CD4-positive, alpha-beta T cell (primary cell): ENCODE measurements around the gene PHRF1. TPM values are rescaled to one million over a fixed set of nuclear protein-coding genes. Genes with fewer than 3 reads are reported as not detected.

Source experiments
- ATAC-seq: fragments of 200-7000 bp; cut with Tn5 transposase; one replicate; pipeline ENCODE4 v1.10.0; 2022; ENCODE audit warnings: mild to moderate bottlenecking; ENCODE audit not compliant: poor library complexity
- CTCF ChIA-PET: fragments of 350-600 bp; sonication (Branson Sonifier 250); formaldehyde crosslinking; loops from one replicate; lab custom pipeline; 2021; ENCODE audit warnings: antibody characterized with exemption, inconsistent platforms; lab: Charles Lee
- POLR2A ChIA-PET: fragments of 350-600 bp; sonication (Branson Sonifier 250); formaldehyde crosslinking; loops from one replicate; lab custom pipeline; 2021; ENCODE audit warnings: antibody characterized with exemption, inconsistent platforms; lab: Charles Lee
- DNase-seq, 14 experiments: peaks; one replicate each; pipeline ENCODE4 v3.0.0-alpha.2; 2013 to 2020; ENCODE audit warnings: mixed read lengths in 2 of 14
- H3K27ac ChIP-seq, 2 donors: one replicate each; pipeline versions ENCODE4 v1.5.1 to v1.7.0; 2013; ENCODE audit warnings: low read length in 2 of 2, low read depth in 1 of 2, mild to moderate bottlenecking in 1 of 2
- H3K27me3 ChIP-seq, 2 experiments: 1 replicate in 1 of 2; 2 replicates in 1 of 2; pipeline versions ENCODE4 v1.6.1 to v1.7.0; 2013; ENCODE audit warnings: low read length in 2 of 2, control low read depth in 1 of 2, mild to moderate bottlenecking in 1 of 2, moderate library complexity in 1 of 2; ENCODE audit not compliant: insufficient read depth in 2 of 2, control insufficient read depth in 1 of 2
- H3K36me3 ChIP-seq: one replicate; pipeline ENCODE4 v1.6.1; 2013; ENCODE audit warnings: low read length, control low read depth; ENCODE audit not compliant: insufficient read depth
- H3K4me1 ChIP-seq: one replicate; pipeline ENCODE4 v1.6.1; 2013; ENCODE audit warnings: low read length, control low read depth; ENCODE audit not compliant: insufficient read depth
- H3K4me3 ChIP-seq: one replicate; pipeline ENCODE4 v1.5.1; 2013; ENCODE audit warnings: mild to moderate bottlenecking, low read length, moderate library complexity
- H3K9me3 ChIP-seq, 2 experiments: 1 replicate in 1 of 2; 2 replicates in 1 of 2; pipeline versions ENCODE4 v1.6.1 to v1.7.0; 2013; ENCODE audit warnings: low read length in 2 of 2, mild to moderate bottlenecking in 2 of 2, control low read depth in 1 of 2, moderate library complexity in 1 of 2; ENCODE audit not compliant: control insufficient read depth in 1 of 2, insufficient read depth in 1 of 2
- H3K27ac Mint-ChIP-seq: one replicate; pipeline ENCODE4 v1.8.0; 2020; ENCODE audit warnings: mixed read lengths
- H3K27me3 Mint-ChIP-seq: one replicate; pipeline ENCODE4 v1.8.0; 2021; ENCODE audit warnings: mixed read lengths
- H3K36me3 Mint-ChIP-seq: one replicate; pipeline ENCODE4 v1.8.0; 2021; ENCODE audit warnings: low read depth, mixed read lengths
- H3K4me1 Mint-ChIP-seq: one replicate; pipeline ENCODE4 v1.8.0; 2021; ENCODE audit warnings: low read depth, mixed read lengths
- H3K4me3 Mint-ChIP-seq: one replicate; pipeline ENCODE4 v1.8.0; 2020; ENCODE audit warnings: mild to moderate bottlenecking, mixed read lengths
- H3K9me3 Mint-ChIP-seq: one replicate; pipeline ENCODE4 v1.8.0; 2020; ENCODE audit warnings: mixed read lengths
- intact Hi-C, 2 experiments: fragments of 100-400 bp; cut with DNase I in 1 of 2; cut with micrococcal nuclease in 1 of 2; formaldehyde crosslinking; loops; one replicate each; pipeline versions ENCODE4 v1.15.1 to v1.9.0; 2023 to 2025; cut with DNase I, micrococcal nuclease
- total RNA-seq, 174 experiments: library from RNA in 2 of 174; stranded (reverse) in 2 of 174; gene quantifications; one replicate each; pipeline ENCODE4 v1.2.3 and lab custom pipeline; 2021 to 2026
- TF ChIP-seq, protein P1 (sequence below): fragments of 200-600 bp; IDR thresholded peaks from one replicate; pipeline ENCODE4 v1.8.0; 2022; ENCODE audit warnings: antibody characterized with exemption, mild to moderate bottlenecking

PHRF1 gene
- total RNA-seq, 2 experiments from 2014 or later: 37.1 to 37.6 TPM

DNA sequence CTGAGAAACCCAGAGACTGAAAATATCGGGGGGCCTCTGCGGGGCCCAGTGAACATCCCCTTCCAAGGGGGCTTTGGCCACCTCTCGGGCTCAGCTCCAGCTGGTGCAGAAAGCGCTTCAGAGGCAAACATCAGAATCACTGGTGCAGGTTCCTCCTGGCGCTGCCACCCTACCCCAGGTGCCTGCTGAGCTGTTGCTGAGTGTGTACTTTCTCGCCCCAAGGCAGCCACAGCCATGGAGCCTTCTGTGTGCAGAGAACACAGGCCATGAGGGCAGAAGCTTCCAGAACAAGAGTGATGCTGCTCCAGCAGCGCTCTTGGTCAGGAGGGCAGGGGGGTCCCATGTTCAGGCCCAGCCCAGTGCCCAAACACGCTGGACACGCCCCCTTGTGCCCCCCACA, 67.1 kb downstream of the PHRF1 start:
- H3K36me3 Mint-ChIP-seq: peaks cover 5% of the 10 kb centered on the region
- DNase-seq (no peak), ATAC-seq (peak; percentile 29)
- ChIA-PET POLR2A (no interaction called here), CTCF (no interaction called here)
- peaks cover 0 to 8% of the 10 kb centered on the region in 2 experiments for H3K9me3 ChIP-seq
- H3K27me3 ChIP-seq: peaks cover 9 to 13% of the 10 kb centered on the region in 2 experiments
- H3K9me3 Mint-ChIP-seq: no peaks in the 10 kb centered on the region
- TF ChIP-seq, protein P1, sequence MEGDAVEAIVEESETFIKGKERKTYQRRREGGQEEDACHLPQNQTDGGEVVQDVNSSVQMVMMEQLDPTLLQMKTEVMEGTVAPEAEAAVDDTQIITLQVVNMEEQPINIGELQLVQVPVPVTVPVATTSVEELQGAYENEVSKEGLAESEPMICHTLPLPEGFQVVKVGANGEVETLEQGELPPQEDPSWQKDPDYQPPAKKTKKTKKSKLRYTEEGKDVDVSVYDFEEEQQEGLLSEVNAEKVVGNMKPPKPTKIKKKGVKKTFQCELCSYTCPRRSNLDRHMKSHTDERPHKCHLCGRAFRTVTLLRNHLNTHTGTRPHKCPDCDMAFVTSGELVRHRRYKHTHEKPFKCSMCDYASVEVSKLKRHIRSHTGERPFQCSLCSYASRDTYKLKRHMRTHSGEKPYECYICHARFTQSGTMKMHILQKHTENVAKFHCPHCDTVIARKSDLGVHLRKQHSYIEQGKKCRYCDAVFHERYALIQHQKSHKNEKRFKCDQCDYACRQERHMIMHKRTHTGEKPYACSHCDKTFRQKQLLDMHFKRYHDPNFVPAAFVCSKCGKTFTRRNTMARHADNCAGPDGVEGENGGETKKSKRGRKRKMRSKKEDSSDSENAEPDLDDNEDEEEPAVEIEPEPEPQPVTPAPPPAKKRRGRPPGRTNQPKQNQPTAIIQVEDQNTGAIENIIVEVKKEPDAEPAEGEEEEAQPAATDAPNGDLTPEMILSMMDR: no peak
- H3K27me3 Mint-ChIP-seq: peaks cover 12% of the 10 kb centered on the region
- peaks cover 7% of the 10 kb centered on the region for H3K4me1 Mint-ChIP-seq
- intact Hi-C loops: no loop called here
- no peak overlapping the region for H3K27ac ChIP-seq
- peaks cover 14% of the 10 kb centered on the region for H3K36me3 ChIP-seq
- H3K4me1 ChIP-seq: peaks cover 20% of the 10 kb centered on the region
- no peak overlapping the region for H3K4me3 ChIP-seq
- H3K27ac Mint-ChIP-seq: no peak overlapping the region
- H3K4me3 Mint-ChIP-seq: no peak overlapping the region

DNA sequence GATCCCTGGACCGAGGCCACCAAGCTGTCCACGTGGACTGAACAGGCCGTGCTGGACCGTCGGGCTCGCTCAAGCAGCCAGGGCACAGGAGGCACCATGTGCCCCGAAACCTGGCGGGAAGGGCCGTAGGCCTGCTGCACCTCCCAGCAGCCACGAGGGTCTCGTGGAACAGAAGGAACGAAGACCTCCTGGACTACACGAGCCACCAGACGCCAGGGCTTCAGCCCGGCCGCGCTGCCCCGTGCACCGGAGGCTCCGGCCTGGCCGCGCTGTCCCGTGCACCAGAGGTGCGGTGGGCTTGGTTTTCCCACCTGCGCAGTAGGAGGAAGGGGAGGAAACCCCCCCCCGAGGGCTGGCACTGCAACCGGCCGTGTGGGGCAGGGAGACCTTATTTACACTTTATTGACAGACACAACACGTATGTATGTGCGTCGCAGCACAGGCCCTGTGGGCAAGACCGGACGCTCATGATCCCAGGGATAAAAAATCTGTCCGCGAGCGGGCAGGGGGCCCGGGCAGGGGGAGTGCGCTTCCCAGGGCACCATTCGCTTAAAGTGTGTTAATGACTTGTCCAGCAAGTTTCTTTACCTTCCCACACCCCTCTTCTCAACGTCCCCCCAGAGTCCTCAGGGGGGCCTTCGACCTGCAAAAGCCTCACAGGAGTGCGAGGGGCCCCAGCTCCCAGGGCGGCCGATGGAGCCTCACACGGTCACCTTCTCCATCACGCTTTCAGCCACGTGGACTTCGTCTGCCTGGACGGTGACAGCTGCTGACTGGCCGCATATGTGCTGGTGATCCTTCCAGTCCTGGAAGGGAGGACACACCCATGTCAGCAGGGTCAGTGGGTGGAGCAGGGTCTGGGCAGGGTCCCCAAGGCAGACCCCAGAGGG, 67.8 kb downstream of the PHRF1 start:
- Histone ChIP-seq H3K4me1 (peaks cover 13% of the 10 kb centered on the region), H3K9me3 (peaks cover 0 to 8% of the 10 kb centered on the region in 2 experiments), H3K27ac (no peak overlapping the region), H3K27me3 (peaks cover 1 to 6% of the 10 kb centered on the region in 2 experiments), H3K4me3 (no peak overlapping the region), H3K36me3 (peaks cover 14% of the 10 kb centered on the region)
- DNase-seq: no peak
- Mint-ChIP-seq H3K36me3 (peaks cover 5% of the 10 kb centered on the region), H3K9me3 (no peaks in the 10 kb centered on the region), H3K4me3 (no peak overlapping the region), H3K27ac (no peak overlapping the region), H3K4me1 (no peaks in the 10 kb centered on the region), H3K27me3 (peaks cover 5% of the 10 kb centered on the region)
- ChIA-PET CTCF (no interaction called here), POLR2A (no interaction called here)
- intact Hi-C loops: no loop called here
- ATAC-seq: no peak
- TF ChIP-seq, protein P1: no peak

DNA sequence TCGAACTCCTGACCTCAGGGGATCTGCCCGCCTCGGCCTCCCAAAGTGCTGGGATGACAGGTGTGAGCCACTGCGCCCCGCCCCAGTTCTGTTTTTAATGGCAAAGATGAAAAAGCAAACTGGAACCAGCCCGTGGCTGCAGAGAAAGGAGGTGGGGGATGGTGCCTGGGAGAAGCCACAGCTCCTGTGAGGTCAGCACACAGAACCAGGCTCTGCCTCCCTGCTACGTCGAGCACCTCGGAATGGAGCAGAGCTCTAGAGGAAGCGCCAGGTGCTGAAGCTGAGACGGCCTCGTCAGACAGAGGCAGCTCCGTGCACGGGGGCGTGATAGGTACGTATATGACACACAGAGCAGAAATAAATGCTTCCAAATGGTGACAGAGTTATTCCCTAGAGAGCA, 69.3 kb downstream of the PHRF1 start:
- Histone ChIP-seq H3K27me3 (peaks cover 0 to 2% of the 10 kb centered on the region in 2 experiments), H3K27ac (no peak overlapping the region), H3K9me3 (peaks cover 0 to 3% of the 10 kb centered on the region in 2 experiments), H3K36me3 (peaks cover 19% of the 10 kb centered on the region), H3K4me3 (no peak overlapping the region), H3K4me1 (peaks cover 5% of the 10 kb centered on the region)
- no peak overlapping the region for H3K4me3 Mint-ChIP-seq
- no peak for ATAC-seq
- H3K9me3 Mint-ChIP-seq: no peaks in the 10 kb centered on the region
- ChIA-PET POLR2A (no interaction called here), CTCF (no interaction called here)
- intact Hi-C loops: no loop called here
- no peaks in the 10 kb centered on the region for H3K4me1 Mint-ChIP-seq
- DNase-seq: no peak
- H3K27me3 Mint-ChIP-seq: peaks cover 1% of the 10 kb centered on the region
- H3K27ac Mint-ChIP-seq: no peak overlapping the region
- TF ChIP-seq, protein P1: no peak
- peaks cover 5% of the 10 kb centered on the region for H3K36me3 Mint-ChIP-seq
